Ovary (tissue), 9 donors: ENCODE data around the gene LOXHD1. TPM values are rescaled to one million over a fixed set of nuclear protein-coding genes. Genes with fewer than 3 reads are reported as not detected.

Experiments
- DNase-seq, 5 donors: peaks; one replicate each; pipeline ENCODE4 v3.0.0-alpha.2; 2019 to 2020
- H3K27ac ChIP-seq, 2 donors: fragments of 200-600 bp; one replicate each; pipeline versions ENCODE4 v1.5.1 to v1.8.0; 2019 to 2022
- H3K27me3 ChIP-seq: fragments of 200-600 bp; one replicate; pipeline ENCODE4 v1.8.0; 2022
- H3K36me3 ChIP-seq: fragments of 200-600 bp; sonication (generic); one replicate; pipeline ENCODE4 v1.5.1; 2019
- H3K4me1 ChIP-seq: one replicate; pipeline ENCODE4 v1.8.1; 2013; ENCODE audit warnings: mild to moderate bottlenecking, moderate library complexity; ENCODE audit not compliant: insufficient read depth
- H3K4me3 ChIP-seq: fragments of 200-600 bp; sonication (generic); one replicate; pipeline ENCODE4 v1.5.1; 2017
- H3K9me3 ChIP-seq, 2 donors: fragments of 200-600 bp in 1 of 2; sonication (generic) in 1 of 2; one replicate each; pipeline versions ENCODE4 v1.5.1 to v1.8.1; 2013 to 2019; ENCODE audit warnings: mild to moderate bottlenecking in 1 of 2, moderate library complexity in 1 of 2
- EP300 ChIP-seq: sonication (generic); formaldehyde crosslinking; IDR thresholded peaks from one replicate; pipeline ENCODE4 v1.6.1; 2017; ENCODE audit warnings: antibody characterized with exemption
- POLR2A ChIP-seq: fragments of 450-650 bp; IDR thresholded peaks from one replicate; pipeline ENCODE4 v1.6.1; 2017; ENCODE audit warnings: antibody characterized with exemption, mild to moderate bottlenecking, moderate library complexity
- WGBS, 3 donors: extraction: QIAGEN DNeasy Blood & Tissue Kit in 1 of 3; methylation state at CpG; one replicate each; pipeline versions ENCODE4 v1.1.5 to v1.1.7; 2013 to 2017; 5-methylcytosine and 5-hydroxymethylcytosine counted together
- intact Hi-C, 4 donors: fragments of 100-400 bp; cut with DNase I; formaldehyde crosslinking; loops; one replicate each; pipeline versions ENCODE4 v1.11.0 to v1.15.1; 2022 to 2023
- polyA plus RNA-seq, 2 donors: library from polyadenylated mRNA; stranded (reverse); fragments of 200-250 nt in 1 of 2; fragments of 350-450 nt in 1 of 2; fragmentation: Illumina TruSeq in 1 of 2; extraction: RNeasy Lipid Tissue Mini Kit (QIAGEN cat#74804) in 1 of 2; gene quantifications; one replicate each; pipeline ENCODE4 v1.2.3, GENCODE V29; 2013 to 2014
- total RNA-seq, 7 donors: library from RNA; depleted of rRNA in 2 of 7; stranded (reverse); fragments of >200 nt in 2 of 7; fragmentation: NEBNext Ultra II Directional in 3 of 7; extraction: Animal tissue kit (Norgen Biotek cat#: 25700) in 3 of 7; gene quantifications; one replicate each; pipeline versions ENCODE4 v1.1.0 to v1.2.4, GENCODE V29; 2016 to 2023
- TF ChIP-seq, protein P1 (sequence below), 3 donors: fragments of 450-650 bp in 2 of 3; fragments of 200-600 bp in 1 of 3; IDR thresholded peaks; one replicate each; pipeline versions ENCODE4 v1.5.1 to v1.8.0; 2016 to 2022; ENCODE audit warnings: antibody characterized with exemption in 3 of 3, mild to moderate bottlenecking in 1 of 3
- donor health status: DM: no; HTN: no; CAD: no; lungs with moderate emphysema.
- donor health status: DM: no; HTN: no; CAD: no.
- donor health status: Bipolar disorder and iron deficiency.
- donor health status: DM: yes; HTN: yes; CAD: no.
- donor health status: DM: no; HTN: no; CAD: no.
- donor health status: DM: yes; HTN: yes; CAD: no.

Gene LOXHD1
- total and polyA plus RNA-seq, 9 donors, result 0.13 to 1.2 (median 0.31) TPM; not detected in 3

DNA sequence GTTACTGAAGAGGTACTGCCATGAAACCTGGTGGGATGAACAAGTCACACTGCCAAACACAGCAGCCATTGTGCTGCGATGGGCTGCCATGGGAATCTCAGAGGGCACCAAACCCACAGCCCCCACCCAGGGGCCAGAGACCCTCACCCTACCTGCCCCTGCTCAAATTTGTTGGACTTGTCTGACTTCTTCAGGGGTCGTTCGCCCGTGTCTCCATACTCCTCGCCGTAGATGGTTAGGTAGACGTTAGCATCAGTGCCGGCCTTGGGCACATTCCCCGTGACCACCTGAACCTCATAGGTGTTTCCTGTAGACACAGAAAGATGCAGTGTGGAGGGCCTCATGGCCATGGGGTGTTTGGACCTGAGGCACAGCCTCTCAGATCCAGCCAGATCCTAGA lies 97.7 kb downstream of the LOXHD1 start:
- DNase-seq, result no peak
- intact Hi-C loops, result no loop called here
- 94 to 95% (median 95%) methylated on average over 9 of the region's 9 CpGs for WGBS, 3 donors
- no peaks in the 10 kb centered on the region for H3K36me3 ChIP-seq
- H3K27ac ChIP-seq, result no peak overlapping the region
- no peaks in the 10 kb centered on the region for H3K9me3 ChIP-seq
- TF ChIP-seq POLR2A (no peak), EP300 (no peak)
- TF ChIP-seq, protein P1, sequence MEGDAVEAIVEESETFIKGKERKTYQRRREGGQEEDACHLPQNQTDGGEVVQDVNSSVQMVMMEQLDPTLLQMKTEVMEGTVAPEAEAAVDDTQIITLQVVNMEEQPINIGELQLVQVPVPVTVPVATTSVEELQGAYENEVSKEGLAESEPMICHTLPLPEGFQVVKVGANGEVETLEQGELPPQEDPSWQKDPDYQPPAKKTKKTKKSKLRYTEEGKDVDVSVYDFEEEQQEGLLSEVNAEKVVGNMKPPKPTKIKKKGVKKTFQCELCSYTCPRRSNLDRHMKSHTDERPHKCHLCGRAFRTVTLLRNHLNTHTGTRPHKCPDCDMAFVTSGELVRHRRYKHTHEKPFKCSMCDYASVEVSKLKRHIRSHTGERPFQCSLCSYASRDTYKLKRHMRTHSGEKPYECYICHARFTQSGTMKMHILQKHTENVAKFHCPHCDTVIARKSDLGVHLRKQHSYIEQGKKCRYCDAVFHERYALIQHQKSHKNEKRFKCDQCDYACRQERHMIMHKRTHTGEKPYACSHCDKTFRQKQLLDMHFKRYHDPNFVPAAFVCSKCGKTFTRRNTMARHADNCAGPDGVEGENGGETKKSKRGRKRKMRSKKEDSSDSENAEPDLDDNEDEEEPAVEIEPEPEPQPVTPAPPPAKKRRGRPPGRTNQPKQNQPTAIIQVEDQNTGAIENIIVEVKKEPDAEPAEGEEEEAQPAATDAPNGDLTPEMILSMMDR (IDR thresholded peaks at IDR 0.05), result no peak
- no peaks in the 10 kb centered on the region for H3K27me3 ChIP-seq
- no peaks in the 10 kb centered on the region for H3K4me1 ChIP-seq
- H3K4me3 ChIP-seq, result no peak overlapping the region

DNA sequence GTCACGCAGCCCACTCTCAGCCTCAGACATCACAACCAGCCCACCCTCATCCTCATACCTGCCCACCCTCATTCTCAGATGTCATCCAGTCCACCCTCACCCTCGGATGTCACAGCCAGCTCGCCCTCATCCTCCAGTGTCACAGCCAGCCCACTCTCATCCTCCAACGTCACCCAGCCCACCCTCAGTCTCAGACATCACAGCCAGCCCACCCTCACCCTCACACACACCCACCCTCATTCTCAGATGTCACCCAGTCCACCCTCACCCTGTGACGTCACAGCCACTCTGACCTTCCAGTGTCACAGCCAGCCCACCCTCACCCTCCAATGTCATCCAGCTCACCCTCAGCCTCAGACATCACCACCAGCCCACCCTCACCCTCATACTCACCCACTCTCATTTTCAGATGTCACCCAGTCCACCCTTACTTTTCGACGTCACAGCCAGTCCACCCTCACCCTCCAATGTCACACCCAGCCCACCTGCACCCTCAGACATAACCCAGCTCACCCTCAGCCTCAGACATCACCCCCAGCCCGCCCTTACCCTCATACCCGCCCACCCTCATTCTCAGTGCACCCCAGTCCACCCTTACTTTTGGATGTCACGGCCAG lies 100.3 kb downstream of the LOXHD1 start:
- 76 to 89% (median 81%) methylated on average over 10 of the region's 10 CpGs for WGBS, 3 donors

DNA sequence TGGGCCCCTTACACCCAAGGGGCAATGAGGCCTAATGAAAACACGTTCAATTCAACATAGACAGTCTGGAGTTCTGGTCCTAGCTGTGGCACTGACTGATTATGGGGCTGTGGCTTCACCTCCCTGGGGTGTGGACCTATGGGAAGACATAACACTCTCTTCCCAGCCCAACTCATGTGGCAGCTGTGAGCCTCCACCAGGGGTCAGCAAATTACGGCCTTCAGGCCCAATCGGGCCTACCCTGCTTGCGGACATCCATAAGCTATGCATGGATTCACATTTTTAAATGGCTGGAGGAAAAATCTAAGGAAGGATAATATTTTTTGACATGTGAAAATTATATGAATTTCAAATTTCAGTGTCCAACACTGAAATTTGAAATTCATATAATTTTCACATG lies 101.3 kb downstream of the LOXHD1 start:
- Histone ChIP-seq H3K27me3 (no peaks in the 10 kb centered on the region), H3K4me3 (no peak overlapping the region), H3K4me1 (no peaks in the 10 kb centered on the region), H3K36me3 (no peaks in the 10 kb centered on the region), H3K27ac (no peak overlapping the region), H3K9me3 (no peaks in the 10 kb centered on the region)
- WGBS, 3 donors, result 58 to 67% (median 59%) methylated on average over 4 of the region's 4 CpGs
- intact Hi-C loops, result no loop called here
- DNase-seq, result no peak
- TF ChIP-seq, protein P1 (IDR thresholded peaks at IDR 0.05), result no peak
- no peak for TF ChIP-seq EP300
- no peak for TF ChIP-seq POLR2A

More for the DNA sequence above, 100.3 kb downstream of the LOXHD1 start:
- no peak overlapping the region for H3K4me3 ChIP-seq
- intact Hi-C loops, result no loop called here
- TF ChIP-seq, protein P1 (IDR thresholded peaks at IDR 0.05), result no peak
- TF ChIP-seq POLR2A, result no peak
- no peak for TF ChIP-seq EP300
- no peak overlapping the region for H3K27ac ChIP-seq
- no peaks in the 10 kb centered on the region for H3K4me1 ChIP-seq
- DNase-seq, result no peak
- H3K36me3 ChIP-seq, result no peaks in the 10 kb centered on the region
- no peaks in the 10 kb centered on the region for H3K27me3 ChIP-seq
- no peaks in the 10 kb centered on the region for H3K9me3 ChIP-seq

DNA sequence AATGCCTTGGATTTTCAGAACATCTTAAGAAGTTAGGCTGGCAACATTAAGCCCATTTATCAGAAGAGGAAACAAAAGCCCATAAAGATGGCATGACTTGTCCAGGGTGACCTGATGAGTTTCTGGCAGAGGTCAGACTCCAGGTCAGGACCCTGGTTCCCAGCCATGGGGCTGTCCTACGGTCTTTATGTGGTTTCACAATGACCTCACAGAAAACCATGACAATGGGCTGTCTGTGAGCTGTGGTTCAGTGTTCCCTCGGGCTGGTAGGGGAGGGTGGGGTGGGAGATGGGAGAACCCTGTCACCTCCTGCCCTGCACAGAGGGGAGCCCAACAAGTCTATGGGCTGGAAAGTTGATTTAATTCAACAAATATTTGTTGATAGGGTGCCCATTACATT lies 101.8 kb downstream of the LOXHD1 start:
- no peak for DNase-seq
- Histone ChIP-seq H3K27me3 (no peaks in the 10 kb centered on the region), H3K4me1 (no peaks in the 10 kb centered on the region), H3K4me3 (no peak overlapping the region), H3K27ac (no peak overlapping the region), H3K9me3 (no peaks in the 10 kb centered on the region), H3K36me3 (no peaks in the 10 kb centered on the region)
- intact Hi-C loops, result no loop called here
- TF ChIP-seq POLR2A (no peak), EP300 (no peak)
- TF ChIP-seq, protein P1 (IDR thresholded peaks at IDR 0.05), result no peak
- 64 to 68% (median 68%) methylated on average over 2 of the region's 2 CpGs for WGBS, 3 donors
